Activated effector memory CD4-positive, alpha-beta T cell treated with Interleukin-2 at 50 U/mL for 16 hours (primary cell): ENCODE measurements around the gene PFN1.
"Not testable (repeated sequence)": the region's sequence is repeated elsewhere in the genome, so short reads cannot be mapped to it uniquely, and the experiment has no call there.

Experiments
- DNase-seq: peaks from one replicate; pipeline ENCODE4 v3.0.0-alpha.2; 2020

The PFN1 gene

DNA sequence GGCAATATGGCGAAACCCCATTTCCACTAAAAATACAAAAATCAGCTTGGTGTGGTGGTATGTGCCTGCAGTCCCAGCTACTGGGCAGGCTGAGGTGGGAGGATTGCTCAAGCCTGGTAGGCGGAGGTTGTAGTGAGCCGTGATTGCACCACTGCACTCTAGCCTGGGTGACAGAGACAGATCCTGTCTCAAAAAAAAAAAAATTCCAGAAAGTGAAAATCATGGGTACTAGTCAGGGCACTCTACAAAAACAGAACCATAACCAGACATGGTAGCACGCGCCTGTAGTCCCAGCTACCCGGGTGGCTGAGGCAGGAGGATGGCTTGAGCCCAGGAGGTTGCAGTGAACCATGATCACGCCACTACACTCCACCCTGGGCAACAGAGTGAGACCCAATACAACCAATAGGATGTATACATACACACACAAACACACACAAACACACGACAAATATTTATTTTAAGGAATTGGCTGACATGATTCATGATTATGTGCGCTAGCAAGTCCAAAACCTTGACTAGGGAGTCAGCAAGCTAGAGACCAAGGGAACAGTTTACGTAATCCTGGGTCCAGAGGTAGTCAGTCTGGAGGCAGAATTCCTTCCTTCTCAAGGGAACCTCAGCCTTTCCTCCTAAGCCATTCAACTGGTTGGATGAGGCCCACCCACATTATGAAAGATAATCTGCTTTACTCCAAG is 27.8 kb downstream of the PFN1 start:
- DNase-seq = no peak

DNA sequence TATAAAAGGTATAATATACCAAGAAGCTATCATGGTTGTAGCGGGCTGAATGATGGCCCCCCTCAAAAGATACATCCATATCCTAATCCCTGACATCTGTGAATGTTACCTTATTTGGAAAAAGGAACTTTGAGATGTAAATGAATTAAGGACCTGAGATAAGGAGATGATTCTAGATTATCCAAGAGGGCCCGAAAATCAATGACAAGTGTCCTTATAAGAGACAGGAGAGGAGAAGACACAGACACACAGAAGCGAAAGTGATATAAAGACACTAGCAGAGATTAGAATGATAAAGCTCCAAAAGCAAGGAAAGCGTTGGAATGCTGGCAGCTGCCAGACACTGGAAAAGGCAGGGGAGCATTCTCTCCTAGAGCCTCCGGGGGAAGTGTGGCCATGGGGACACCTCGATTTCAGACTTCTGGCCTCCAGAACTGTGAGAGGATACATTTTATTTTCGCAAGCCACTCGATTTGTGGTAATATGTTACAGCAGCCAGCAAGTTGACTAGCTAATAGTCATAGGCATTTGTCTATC is 28.8 kb downstream of the PFN1 start:
- no peak for DNase-seq

DNA sequence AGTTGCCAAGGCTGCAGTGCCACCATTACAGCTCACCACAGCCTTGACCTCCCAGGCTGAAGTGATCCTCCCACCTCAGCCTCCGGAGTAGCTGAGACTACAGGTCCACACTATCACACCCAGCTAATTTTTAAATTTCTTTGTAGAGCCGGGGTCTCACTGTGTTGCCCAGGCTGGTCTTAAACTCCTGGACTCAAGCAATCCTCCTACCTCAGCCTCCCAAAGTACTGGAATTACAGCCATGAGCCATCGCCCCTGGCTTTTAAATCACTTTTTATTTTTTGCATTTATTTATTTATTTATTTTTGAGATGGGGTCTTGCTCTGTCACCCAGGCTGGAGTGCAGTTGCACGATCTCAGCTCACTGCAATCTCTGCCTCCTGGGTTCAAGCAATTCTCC is 33.8 kb downstream of the PFN1 start:
- DNase-seq = not testable (repeated sequence)

DNA sequence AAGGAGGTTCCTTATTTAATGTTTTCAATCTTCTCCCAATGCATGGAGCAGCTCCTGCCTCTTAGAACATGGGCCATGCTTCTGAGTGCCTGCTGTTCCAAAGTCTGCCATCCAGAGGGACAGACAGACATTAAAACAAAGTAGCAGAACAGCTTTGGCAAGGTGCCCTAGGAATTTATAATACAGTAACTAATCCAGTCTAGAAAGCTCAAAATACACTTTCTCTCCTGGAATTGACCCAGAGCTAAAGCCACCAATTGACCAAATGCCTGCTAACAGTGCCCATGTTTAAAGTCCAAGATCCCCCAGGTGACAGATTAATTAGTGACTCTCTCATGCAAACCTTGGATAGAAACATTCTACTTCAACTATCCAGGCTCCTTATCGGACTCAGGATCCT is 34.3 kb downstream of the PFN1 start:
- no peak for DNase-seq

DNA sequence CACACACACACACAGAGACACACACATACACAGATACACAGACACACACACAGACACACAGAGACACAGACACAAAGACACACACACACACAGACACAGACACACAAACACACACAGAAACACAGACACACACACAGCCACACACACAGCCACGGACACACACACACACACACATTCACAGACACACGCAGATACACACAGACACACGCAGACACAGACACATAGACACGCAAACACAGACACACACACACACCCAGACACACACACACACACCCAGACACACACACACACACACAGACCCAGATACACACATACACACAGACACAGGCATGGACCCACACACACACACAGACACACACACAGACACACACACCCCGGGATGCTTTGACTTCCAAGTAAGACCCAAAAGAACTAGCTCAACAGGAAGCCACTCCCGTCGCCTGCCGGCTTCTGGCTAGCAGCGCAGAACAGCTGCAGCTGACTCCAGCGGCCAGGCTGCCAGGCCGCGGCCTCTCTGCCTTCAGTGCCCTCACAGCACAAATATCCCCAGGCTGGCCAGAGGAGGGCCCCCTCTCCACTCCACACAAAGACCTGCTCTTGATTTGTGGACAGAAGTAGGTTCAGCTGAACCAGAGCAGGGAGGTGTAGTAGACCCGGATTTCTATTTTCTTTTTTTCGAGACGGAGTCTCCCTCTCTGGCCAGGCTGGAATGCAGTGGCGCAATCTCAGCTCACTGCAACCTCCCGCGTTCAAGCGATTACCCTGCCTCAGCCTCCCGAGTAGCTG is 39.4 kb downstream of the PFN1 start:
- peak; percentile 71 for DNase-seq

DNA sequence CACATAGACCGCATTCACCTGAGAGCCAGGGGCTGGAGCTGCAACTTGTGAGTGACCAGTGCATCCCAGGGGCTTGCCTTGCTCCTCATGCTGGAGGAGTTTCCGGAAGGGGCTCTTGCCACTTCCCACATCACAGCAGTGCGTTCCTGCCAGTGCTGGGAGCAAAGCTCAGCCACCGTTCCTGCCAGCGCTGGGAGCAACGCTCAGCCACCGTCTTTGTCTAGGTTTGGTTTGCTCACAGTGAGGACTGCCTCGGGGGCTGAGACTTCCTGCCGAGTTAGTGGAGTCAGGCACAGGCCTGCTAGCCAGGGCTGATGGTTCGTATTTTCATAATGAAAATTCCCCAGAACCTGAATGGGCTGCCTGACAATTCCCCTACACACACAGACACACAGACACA is 40.0 kb downstream of the PFN1 start:
- no peak for DNase-seq

DNA sequence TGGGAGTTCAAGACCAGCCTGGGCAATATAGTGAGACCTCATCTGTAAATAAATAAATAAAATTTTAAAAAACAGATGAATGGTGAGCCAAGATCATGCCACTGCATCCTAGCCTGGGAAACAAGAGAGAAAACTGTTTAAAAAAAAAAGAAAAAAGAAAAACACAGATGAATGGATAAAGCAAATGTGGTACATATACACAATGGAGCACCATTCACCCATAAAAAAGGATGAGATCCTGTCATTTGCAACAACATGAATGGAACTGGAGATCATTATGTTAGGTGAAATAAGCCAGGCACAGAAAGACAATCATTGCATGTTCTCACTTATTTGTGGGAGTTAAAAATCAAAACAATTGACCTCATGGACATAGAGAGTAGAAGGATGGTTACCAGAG is 41.7 kb downstream of the PFN1 start:
- DNase-seq = not testable (repeated sequence)

DNA sequence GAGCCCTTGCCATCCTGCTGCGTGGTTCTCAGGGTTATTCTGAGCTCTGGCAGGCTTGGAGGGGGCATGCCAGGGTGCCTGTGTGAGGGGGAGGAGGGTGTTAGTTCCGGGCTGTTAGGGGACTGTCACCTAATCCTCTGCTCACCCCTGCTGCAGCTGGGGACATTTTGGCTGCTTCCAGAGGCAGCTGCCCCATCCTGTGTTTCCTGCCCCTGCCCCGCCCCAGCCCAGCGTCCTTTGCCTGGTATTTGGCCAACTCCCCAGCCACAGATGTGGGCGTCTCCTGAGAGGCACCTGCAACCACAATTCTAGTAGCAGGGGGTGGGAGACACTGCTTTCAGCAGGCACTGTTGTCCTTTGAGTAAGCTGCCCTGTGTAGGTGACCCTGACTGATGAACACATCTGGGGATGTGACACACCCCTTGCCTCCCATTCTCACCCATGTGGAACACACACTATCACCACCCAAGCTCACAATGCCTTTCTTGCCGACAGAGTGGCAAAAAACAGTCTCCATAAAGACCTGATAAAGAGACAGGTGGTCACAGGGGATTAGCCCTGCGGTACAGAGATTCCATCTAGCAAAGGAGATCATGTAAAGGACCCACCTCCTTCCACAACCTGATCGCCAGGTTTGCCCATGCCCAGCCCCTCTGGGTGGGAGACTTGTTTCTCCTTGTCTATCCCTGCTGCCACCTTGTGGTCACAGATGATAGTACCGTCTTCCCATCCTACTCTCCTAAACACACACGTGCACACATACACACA is 45.1 kb downstream of the PFN1 start, which contains the start of gene CHRNE:
Gene CHRNE (minus strand): TSS at position 48 of the 768 bp plus-strand sequence. CDS start 35 bp downstream, at position 13.
- peak; percentile 51 for DNase-seq

DNA sequence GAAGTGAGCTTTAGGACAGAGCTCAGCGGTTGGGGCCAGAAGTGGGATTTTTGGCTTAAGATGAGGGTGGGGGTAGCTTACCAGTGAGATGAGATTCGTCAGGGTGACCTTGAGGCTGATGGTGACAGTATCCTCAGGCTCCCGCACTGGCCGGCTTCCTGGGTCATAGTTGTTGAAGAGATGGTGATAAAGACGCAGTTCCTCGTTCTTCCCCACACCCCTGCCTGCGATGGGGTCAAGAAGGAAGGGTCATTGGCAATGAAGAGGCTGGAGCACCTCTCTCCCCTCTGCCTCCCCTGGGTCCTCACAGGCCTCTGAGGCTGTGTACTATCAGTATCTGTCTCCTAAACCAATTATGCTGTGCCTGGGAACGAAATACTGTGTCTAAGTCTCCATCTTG is 45.8 kb downstream of the PFN1 start:
- no peak for DNase-seq

DNA sequence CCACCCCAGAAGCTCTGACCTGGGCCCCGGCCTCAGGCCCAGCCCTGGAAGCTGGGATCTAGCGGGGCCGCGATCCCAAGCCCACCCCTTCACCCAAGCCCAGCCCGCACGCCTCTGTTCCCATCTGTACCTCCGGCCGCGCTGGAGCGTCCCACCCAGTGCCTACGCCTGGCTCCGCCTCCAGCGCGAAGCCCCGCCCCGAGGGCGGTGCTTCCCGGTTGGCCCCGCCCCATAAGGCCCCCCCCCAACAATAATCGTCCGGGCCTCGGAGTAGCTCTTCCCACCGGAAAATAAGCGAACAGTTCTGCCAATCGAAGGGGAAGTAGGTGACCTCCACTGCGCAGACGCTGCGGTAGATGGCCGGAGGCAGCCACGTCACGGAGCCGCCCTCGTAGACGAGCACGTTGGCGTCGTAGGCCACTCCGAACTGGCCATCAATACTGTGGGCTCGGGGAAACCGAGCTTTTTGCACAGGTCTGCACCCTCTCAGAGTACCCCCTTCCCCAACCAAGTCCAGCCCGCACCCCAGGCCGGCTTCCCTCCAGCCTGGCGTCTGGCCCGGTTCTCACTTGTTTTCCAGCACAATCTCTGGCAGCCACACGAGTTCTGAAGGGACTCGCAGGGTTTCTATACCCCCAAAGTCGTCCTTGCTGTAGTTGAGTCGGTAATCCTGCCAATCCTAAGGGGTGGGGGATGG is 46.5 kb downstream of the PFN1 start:
- no peak for DNase-seq

DNA sequence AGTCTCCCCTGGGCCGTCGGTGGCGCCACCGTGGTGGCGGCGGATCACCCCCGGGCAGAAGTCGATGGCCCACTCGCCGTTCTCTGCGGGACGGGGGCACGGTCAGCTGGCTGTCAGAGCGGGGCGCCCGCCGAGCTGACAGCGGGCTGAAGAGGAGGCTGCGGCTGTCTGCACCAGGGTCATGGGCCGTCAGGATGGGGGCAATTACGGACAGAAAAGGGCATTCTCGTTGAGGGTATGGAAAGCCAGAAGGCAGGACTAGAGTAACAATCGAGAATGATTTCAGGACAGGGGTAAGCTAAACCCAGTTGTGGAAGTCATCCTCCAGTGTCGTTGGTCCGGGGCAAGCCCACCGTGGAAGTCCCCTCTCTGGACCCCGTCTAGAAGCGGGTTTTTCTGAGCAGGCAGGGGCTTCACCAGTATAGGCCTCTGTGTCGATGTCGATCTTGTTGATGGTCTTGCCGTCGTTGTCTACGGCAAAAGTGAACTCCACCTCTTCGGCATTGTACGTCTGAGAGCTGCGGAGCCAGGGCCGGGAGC is 47.2 kb downstream of the PFN1 start:
- no peak for DNase-seq

DNA sequence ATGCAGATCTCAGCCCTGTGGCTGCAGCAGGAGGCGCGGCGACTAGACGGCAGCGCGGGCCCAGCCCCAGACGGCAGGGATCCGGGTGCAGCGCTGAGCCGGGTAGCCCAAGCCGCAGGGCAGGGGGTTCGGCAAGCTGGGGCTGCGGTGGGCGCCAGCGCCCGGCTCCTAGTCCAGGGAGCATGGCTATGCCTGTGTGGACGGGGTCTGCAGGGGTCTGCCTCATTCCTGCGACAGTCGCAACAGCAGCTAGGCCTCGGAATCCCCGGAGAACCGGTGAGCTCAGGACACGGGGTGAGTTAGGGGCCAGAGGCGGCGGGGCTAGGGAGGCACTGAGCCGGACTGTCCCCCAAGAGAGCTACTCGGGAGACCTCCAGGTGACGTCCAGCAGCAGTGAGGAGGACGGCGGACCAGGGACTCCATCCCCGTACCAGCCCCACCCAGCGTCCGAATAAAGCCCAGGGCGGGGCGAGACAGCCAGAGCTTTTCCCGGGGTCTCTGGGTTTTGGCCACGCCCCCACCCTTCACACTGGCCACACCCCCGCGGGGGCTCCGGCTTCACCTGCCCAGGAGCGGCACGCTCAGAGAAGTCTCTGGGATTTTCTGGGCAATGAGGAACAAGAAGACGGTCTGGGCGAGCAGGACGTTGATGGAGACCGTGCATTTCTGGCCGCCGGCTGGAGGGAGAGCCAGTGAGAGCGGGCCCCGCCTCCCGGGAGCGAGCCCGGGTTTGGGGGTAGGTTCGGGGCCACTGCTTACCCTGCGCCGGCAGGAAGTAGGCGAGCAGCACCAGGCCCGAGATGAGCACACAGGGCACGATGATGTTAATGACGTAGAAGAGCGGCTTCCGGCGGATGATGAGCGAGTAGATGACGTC is 47.9 kb downstream of the PFN1 start:
- peak; percentile 29 for DNase-seq

DNA sequence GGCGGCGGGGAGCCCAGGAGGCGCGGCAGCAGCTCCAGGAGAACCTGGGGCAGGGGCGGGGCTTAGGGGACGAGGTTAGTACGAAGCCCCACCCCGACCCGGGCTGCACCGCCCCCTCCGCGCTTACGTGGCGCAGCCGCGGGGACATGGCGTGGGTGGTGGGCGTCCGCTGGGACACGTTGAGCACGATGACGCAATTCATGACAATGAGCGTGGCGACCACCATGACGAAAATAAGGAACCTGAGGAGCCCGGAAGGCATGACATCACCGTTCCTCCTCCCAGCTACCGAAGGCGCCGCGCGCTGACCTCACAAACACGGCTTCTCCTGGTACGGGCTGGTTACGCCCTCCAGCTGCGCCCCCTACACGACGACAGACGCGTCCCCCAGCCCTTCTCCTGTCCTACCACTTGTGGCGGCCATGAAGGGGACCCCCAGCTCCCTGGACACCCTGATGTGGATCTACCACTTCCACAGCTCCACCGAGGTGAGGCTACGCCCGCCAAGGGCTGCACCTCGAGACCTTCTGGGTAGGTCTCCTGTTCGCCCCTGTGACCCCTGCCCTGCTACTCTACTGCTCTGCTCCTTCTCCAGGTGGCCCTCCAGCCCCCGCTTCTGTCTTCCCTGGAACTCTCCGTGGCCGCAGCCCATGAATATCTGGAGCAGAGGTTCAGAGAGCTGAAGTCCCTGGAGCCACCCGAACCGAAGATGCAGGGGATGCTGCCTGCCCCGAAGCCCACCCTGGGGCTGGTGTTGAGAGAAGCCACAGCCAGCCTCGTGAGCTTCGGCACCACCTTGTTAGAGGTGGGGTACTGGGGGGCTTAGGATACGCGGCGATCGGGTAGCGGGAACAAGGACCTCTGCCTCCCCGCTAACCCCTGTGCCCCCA is 48.7 kb downstream of the PFN1 start, which contains the start of gene C17orf107:
Gene C17orf107 (plus strand): TSS at position 196 of the 890 bp plus-strand sequence. CDS start 227 bp downstream, at position 423.
- peak; percentile 76 for DNase-seq

DNA sequence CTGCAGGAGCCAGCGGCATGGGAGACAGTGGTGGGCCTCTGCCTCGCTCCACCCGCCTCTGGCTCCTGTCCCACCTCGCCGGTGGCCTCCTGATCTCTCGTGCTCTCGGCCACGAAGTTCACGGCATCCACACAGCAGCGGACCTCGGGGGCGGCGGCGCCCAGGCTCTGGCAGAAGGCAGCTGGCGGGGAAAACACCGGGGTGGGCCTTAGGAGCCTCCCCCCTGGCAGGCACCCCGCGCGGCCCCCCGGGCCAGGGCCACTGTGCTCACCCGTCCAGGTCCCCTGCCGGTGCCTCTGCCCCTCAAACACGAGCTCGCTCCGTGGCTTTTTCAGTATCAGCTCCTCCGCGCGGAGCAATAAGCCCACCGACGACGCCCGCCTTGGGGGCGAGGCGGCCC is 49.4 kb downstream of the PFN1 start:
- no peak for DNase-seq

DNA sequence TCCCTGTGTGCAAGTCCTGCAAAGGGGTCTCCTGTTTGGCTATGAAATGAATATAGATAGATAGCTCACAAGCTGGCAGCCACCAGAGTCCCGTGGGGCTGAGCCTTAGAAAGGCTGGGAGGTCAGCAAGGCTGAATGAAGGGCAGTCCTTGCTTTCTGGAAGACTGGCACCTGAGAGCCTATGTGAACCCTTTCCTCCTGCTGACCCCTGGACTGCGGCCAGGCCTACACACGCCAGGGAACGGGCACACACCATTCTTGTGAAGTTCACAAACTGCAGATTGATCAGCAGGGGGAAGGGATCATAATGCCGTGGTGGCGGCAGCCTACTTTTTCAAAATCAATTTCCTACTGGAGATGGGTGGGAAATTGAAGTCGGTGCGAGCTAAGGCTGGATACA is 50.0 kb downstream of the PFN1 start:
- DNase-seq = no peak

DNA sequence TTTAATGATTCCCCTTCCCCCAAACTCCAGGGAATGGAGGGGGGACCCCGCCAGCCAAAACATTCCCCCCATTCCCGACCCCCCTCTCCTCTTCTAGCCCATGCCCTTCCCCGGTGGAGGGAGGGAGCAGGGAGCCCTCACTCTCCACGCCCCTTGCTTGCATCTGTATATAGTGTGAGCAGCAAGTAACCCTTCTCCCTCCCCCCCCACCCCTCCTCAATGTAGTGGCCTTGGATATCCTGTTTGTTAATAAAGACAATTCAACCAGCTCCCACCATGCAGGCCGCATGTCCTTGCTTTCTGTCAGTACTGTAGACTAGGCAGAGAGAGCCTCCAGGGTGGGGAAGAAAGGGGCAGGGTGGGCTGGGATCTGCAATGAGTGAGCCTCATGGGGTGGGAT is 50.5 kb downstream of the PFN1 start:
- no peak for DNase-seq

DNA sequence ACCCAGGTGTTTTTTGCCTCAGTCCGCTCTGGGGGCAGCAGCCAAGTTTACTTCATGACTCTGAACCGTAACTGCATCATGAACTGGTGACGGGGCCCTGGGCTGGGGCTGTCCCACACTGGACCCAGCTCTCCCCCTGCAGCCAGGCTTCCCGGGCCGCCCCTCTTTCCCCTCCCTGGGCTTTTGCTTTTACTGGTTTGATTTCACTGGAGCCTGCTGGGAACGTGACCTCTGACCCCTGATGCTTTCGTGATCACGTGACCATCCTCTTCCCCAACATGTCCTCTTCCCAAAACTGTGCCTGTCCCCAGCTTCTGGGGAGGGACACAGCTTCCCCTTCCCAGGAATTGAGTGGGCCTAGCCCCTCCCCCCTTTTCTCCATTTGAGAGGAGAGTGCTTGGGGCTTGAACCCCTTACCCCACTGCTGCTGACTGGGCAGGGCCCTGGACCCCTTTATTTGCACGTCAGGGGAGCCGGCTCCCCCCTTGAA is 51.1 kb downstream of the PFN1 start:
- DNase-seq = no peak

DNA sequence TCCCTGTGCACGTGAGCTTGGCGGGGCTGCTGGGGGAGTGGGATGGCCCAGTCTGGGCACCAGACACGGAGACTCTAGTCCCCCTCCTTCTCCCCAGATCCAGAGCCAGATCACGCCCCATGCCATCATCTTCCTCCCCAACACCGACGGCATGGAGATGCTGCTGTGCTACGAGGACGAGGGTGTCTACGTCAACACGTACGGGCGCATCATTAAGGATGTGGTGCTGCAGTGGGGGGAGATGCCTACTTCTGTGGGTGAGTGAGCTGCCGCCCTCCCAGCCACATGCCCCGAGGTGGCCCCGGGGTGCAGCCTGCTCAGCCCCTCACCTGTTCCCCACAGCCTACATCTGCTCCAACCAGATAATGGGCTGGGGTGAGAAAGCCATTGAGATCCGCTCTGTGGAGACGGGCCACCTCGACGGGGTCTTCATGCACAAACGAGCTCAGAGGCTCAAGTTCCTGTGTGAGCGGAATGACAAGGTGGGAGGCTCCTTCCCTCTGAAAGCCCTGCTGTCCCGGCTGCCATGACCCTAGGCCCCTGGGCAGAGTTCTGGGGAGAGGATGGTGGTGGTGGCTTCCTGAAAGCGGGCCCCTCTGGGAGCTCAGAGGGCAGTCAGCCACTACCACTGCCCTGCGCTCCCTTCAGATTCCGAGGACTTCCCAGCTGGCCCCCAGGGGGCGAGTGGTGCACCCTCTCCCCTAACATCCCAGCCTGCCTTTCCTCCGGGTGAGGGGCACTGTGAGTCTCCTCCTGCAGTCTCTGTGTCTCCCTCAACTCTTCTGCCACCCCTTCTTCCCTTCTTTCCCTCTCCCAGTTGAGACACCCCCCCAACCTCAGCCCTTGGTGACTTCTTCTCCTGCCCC is 51.8 kb downstream of the PFN1 start:
- no peak for DNase-seq
